ENCODE data around the gene KCTD21. TPM values are rescaled to one million over a fixed set of nuclear protein-coding genes. Genes with fewer than 3 reads are reported as not detected.

The KCTD21 gene
- polyA plus RNA-seq, 3 donors from 2014 or later: 0.44 to 1.1 TPM; not detected in 1

GRCh38 chr11:78149646-78150045, 38.8 kb downstream of the KCTD21 start:
- Mint-ChIP-seq H3K9me3 (no peaks in the 10 kb centered on the region), H3K36me3 (no peaks in the 10 kb centered on the region), H3K27me3 (ENCODE audit: low read depth in 3 of 3) (peaks cover 0 to 2% (median 0%) of the 10 kb centered on the region in 3 donors), H3K4me3 (no peak overlapping the region), H3K27ac (no peak overlapping the region), H3K4me1 (no peaks in the 10 kb centered on the region)
- DNase-seq: no peak

- H3K9me3 Mint-ChIP-seq: no peaks in the 10 kb centered on the region
- H3K4me1 Mint-ChIP-seq: no peaks in the 10 kb centered on the region
- peaks cover 0 to 3% (median 0%) of the 10 kb centered on the region in 3 donors for H3K36me3 Mint-ChIP-seq
- H3K27me3 Mint-ChIP-seq (ENCODE audit: low read depth in 3 of 3): peaks cover 0 to 3% (median 2%) of the 10 kb centered on the region in 3 donors
- no peak overlapping the region for H3K4me3 Mint-ChIP-seq
- no peak for DNase-seq
- H3K27ac Mint-ChIP-seq: no peak overlapping the region
These were observed 40.6 kb downstream of the KCTD21 start for GRCh38 chr11:78147807-78148206.

GRCh38 chr11:78145511-78146025, 42.9 kb downstream of the KCTD21 start:
- Mint-ChIP-seq H3K9me3 (no peaks in the 10 kb centered on the region), H3K4me1 (peaks cover 6% of the 10 kb centered on the region in 2 donors), H3K27me3 (ENCODE audit: low read depth in 3 of 3) (peaks cover 0 to 4% (median 2%) of the 10 kb centered on the region in 3 donors), H3K27ac (no peak overlapping the region), H3K36me3 (peaks cover 0 to 3% (median 0%) of the 10 kb centered on the region in 3 donors), H3K4me3 (no peak overlapping the region)
- no peak for DNase-seq

GRCh38 chr11:78140392-78141077, 47.9 kb downstream of the KCTD21 start:
- Mint-ChIP-seq H3K4me1 (peaks cover 28 to 31% of the 10 kb centered on the region in 2 donors), H3K4me3 (peak overlapping the region; percentile 59 to 98 (median 95)), H3K27me3 (ENCODE audit: low read depth in 3 of 3) (peaks cover 6 to 13% (median 8%) of the 10 kb centered on the region in 3 donors), H3K9me3 (no peaks in the 10 kb centered on the region), H3K27ac (peak overlapping the region in 2 of 6 donors; percentile 6 to 23), H3K36me3 (peaks cover 0 to 3% (median 3%) of the 10 kb centered on the region in 3 donors)
- no peak for DNase-seq

- H3K27me3 Mint-ChIP-seq (ENCODE audit: low read depth in 3 of 3): peaks cover 6 to 13% (median 8%) of the 10 kb centered on the region in 3 donors
- H3K4me1 Mint-ChIP-seq: peaks cover 28 to 31% of the 10 kb centered on the region in 2 donors
- no peaks in the 10 kb centered on the region for H3K9me3 Mint-ChIP-seq
- peak within 1 kb of the TSS; percentile 90 to 96 (median 93) for H3K27ac Mint-ChIP-seq
- peaks cover 1 to 5% (median 5%) of the 10 kb centered on the region in 3 donors for H3K36me3 Mint-ChIP-seq
- H3K4me3 Mint-ChIP-seq: peak within 1 kb of the TSS; percentile 95 to 98 (median 95)
- peak; percentile 94 to 96 (median 95) for DNase-seq
These were observed 48.7 kb downstream of the KCTD21 start, which contains the start of gene ALG8 for GRCh38 chr11:78139422-78140391. Gene ALG8 (minus strand): TSS chr11:78139626. CDS start chr11:78139588, 38 bp downstream.

GRCh38 chr11:78138694-78139421, 49.6 kb downstream of the KCTD21 start:
- Mint-ChIP-seq H3K4me3 (peak overlapping the region; percentile 95 to 98 (median 95)), H3K27ac (peak overlapping the region; percentile 90 to 96 (median 93)), H3K9me3 (no peaks in the 10 kb centered on the region), H3K36me3 (peaks cover 3 to 7% (median 5%) of the 10 kb centered on the region in 3 donors), H3K27me3 (ENCODE audit: low read depth in 3 of 3) (peaks cover 3 to 13% (median 8%) of the 10 kb centered on the region in 3 donors), H3K4me1 (peaks cover 28 to 31% of the 10 kb centered on the region in 2 donors)
- DNase-seq: no peak

- peak overlapping the region; percentile 14 to 93 (median 76) for H3K27ac Mint-ChIP-seq
- DNase-seq: no peak
- peaks cover 3 to 7% (median 4%) of the 10 kb centered on the region in 3 donors for H3K36me3 Mint-ChIP-seq
- no peaks in the 10 kb centered on the region for H3K9me3 Mint-ChIP-seq
- H3K4me3 Mint-ChIP-seq: peak overlapping the region; percentile 95 to 98 (median 95)
- peaks cover 3 to 13% (median 8%) of the 10 kb centered on the region in 3 donors for H3K27me3 Mint-ChIP-seq (ENCODE audit: low read depth in 3 of 3)
- H3K4me1 Mint-ChIP-seq: peaks cover 28 to 31% of the 10 kb centered on the region in 2 donors
These were observed 50.1 kb downstream of the KCTD21 start for GRCh38 chr11:78138291-78138690.

- Mint-ChIP-seq H3K4me3 (no peak overlapping the region), H3K4me1 (no peaks in the 10 kb centered on the region), H3K9me3 (no peaks in the 10 kb centered on the region), H3K27me3 (ENCODE audit: low read depth in 3 of 3) (no peaks in the 10 kb centered on the region), H3K36me3 (peaks cover 3 to 7% (median 4%) of the 10 kb centered on the region in 3 donors), H3K27ac (no peak overlapping the region)
- DNase-seq: no peak
These were observed 56.0 kb downstream of the KCTD21 start for GRCh38 chr11:78132475-78132874.

- Mint-ChIP-seq H3K27ac (peak overlapping the region in 2 of 6 donors; percentile 1 to 2), H3K4me1 (no peaks in the 10 kb centered on the region), H3K4me3 (no peak overlapping the region), H3K9me3 (no peaks in the 10 kb centered on the region), H3K27me3 (ENCODE audit: low read depth in 3 of 3) (no peaks in the 10 kb centered on the region), H3K36me3 (peaks cover 3 to 7% (median 4%) of the 10 kb centered on the region in 3 donors)
- no peak for DNase-seq
These were observed 56.5 kb downstream of the KCTD21 start for GRCh38 chr11:78131956-78132355.

GRCh38 chr11:78127403-78127802, 61.0 kb downstream of the KCTD21 start:
- H3K27ac Mint-ChIP-seq: no peak overlapping the region
- no peak overlapping the region for H3K4me3 Mint-ChIP-seq
- no peaks in the 10 kb centered on the region for H3K4me1 Mint-ChIP-seq
- H3K36me3 Mint-ChIP-seq: peaks cover 3 to 12% (median 7%) of the 10 kb centered on the region in 3 donors
- H3K27me3 Mint-ChIP-seq (ENCODE audit: low read depth in 3 of 3): no peaks in the 10 kb centered on the region
- DNase-seq: no peak
- H3K9me3 Mint-ChIP-seq: no peaks in the 10 kb centered on the region

Measured in immature natural killer cell (primary cell).